GM19099 (cell line): ENCODE results near the gene TPCN1.

Experiments
- POLR2A ChIP-seq: IDR thresholded peaks from 3 replicates; pipeline ENCODE4 v1.6.1; 2011; ENCODE audit warnings: low read depth; ENCODE audit not compliant: insufficient read length; ENCODE audit errors: extremely low read depth

TPCN1 gene

DNA sequence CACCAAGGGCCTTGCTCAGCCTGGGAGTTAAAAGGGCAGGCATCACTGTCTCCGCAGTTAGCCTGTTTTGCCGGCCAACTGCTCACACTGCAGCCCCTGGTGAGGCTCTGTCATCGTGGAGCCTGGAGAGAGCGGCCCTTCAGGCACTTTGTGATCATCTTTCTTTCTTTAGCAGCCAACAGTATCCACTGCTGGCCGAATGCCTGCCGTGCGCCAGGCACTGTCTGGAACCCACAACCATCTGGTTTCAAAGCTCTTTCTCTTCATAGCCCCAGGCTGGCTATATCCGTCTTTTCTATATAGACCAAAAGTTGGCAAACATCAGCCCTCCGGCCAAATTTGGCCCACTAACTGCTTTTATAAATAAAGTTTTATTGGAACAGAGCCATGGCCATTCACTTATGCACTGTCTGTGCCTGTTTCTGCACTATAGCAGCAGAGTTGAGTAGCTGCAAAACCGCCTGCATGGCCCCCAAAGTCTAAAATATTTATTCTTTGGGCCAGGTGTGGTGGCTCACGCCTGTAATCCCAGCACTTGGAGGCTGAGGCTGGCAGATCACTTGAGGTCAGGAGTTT lies 84.1 kb downstream of the TPCN1 start:
- TF ChIP-seq POLR2A = no peak

DNA sequence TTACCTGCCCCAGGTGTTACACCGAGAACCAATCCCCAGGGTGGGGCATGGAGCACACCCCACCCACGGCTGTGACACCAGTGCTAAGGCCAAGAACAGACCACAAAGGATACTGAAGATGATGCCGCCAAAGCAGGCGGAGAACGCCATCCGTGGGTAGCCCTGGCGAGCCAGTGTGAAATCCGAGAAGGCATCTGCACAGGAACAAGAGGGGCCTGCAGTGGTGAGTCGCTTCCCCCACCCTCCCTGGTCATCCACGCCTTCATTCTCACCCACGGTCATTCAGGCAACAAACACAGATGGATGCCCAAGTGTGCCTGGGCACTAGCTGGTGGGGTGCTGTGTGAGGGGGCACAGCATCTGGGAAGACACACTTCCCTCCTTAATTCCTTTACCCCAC lies 85.1 kb downstream of the TPCN1 start:
- no peak for TF ChIP-seq POLR2A

DNA sequence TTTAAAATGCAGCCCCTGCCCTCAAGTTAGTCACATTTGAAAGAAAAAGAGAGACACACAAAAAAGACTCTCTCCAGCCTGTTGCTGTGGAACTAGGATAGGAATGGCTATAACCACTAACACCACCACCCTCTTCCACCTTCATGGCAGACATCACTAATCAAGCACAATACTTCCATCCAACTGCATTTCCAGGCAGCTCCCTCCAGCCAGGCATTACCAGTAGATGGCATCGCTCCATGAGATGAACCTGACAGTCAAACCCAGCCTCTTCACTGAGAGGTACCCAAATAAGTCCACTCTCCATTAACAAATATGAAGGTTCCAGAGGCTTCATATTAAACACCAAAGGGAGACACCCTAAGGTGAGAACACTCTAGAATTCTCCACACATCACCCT lies 89.2 kb downstream of the TPCN1 start:
- TF ChIP-seq POLR2A = no peak

DNA sequence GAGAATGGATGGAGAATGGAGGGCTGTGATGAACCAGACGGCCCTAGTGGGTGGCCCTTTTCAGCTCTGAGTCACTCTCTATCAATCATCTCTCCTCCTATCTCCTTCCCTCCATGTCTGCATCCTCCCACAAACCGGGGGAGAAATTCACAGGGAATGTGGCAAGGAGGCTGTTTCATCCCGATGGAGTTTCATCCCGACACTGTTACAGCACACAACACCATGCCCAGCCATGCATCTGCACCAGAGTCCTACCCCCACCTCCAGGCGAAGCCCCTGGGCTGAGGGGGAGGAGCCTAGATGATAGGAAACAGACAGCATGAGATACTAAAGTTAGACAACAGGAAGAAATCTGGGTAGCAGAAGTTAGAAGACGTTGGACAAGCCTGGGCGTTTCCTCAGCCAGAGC lies 92.9 kb downstream of the TPCN1 start:
- TF ChIP-seq POLR2A = no peak

DNA sequence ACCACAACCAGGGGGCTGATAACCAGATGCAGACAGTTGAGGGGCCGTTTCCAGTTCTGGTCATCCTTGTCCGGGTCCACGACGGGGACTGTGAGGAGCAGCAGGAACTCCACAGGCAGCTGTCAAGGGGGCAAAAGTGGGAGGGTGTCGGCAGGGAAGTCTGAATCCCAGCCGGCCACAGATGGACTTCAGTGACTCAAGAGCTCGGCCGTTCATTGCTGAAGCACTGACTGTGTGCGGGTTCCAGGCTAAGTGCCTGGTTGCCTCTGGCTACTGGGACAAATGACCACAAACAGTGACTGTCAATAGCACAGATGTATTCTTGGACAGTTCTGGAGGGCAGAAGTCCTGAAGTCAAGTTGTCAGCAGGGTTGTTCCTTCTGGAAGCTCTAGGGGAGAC lies 94.1 kb downstream of the TPCN1 start:
- no peak for TF ChIP-seq POLR2A

DNA sequence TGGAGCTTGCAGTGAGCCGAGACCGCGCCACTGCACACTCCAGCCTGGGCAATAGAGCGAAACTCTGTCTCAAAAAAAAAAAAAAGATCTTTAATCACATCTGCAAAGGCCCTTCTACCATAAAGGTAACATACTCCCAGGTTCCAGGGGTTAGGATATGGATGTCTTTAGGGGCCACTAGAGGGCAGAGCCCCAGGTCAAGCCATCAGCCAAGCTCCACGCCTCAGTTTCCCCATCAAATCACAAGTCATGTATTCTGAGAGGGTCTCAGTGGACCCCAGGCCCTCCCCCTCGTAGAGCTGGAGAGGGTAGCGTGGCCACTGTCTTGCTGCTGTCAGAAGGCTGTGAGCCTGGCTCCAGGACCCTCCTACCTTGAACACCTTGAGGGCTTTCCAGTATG lies 94.9 kb downstream of the TPCN1 start:
- TF ChIP-seq POLR2A = no peak

DNA sequence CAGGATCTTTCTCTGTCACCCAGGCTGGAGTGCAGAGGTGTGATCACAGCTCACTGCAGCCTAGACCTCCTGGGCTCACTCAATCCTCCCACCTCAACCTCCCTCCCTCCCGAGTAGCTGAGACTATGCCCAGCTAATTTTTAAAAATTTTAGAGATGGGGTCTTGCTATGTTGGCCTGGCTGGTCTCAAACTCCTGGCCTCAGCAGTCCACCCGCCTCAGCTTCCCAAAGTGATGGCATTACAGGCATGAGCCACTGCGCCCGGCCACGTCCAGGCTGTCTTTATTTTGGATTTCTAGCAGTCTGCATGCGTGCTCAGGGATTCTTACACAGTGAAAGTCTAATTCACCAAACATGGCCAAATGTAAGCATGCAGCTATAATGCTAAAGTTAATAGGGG lies 95.9 kb downstream of the TPCN1 start:
- no peak for TF ChIP-seq POLR2A

DNA sequence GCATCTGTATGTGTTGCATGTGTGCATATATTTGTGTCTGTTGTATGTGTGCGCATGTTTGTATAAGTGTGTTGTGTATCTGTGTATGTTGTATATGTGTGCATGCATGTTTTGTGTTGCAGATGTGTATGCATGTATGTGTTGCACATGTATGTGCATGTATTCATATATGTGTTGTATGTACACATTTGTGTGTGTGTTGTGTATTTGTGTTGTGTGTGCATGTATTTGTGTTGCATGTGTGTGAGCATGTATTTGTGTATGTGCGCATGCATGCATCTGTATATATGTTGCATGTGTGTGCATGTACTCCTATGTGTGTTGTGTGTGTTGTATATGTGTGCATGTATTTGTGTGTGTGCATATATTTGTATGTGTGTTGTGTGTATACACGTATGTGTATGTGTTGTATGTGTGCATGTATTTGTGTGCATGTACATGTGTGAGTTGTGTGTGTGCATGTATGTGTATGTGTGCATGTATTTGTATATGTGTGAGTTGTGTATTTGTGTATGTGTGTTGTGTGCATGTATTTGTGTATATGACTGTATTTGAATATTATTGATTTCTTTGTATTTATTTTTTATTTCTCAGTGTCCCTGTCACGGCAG lies 96.9 kb downstream of the TPCN1 start:
- no peak for TF ChIP-seq POLR2A

DNA sequence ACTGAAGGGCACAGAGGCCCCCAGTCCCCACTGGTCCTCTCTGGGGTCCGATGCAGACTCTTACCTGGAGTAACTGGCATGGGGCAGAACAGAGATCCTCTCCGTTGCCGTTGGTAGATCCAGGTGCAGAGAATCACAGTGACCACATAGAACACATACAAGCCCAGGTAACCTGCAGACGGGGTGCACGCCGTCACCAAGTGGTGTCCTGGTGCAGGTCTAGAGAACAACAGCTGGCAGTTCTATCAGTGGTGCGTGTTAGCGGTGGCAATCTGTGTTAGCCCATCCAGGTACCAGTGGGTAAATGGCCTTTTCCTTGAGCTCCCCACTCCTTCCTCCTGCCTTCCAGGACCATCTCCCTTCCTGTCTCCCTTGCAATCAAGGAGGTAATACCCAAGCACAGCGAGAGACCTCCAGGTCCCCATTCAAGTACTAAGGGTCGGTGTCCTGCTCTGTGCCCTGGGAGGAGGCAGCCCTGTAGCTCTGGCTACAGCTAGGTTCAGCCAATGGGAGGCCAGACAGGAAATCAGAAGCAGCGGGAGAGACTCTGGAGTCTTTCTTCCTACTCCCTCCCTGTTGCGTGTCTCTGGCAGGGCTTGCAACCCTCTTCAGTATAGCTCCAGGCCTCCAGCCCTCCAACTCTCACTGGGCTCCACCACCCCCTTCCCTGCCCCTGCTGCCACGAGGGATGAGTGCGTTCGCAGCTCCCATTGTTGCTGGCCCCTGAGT lies 97.8 kb downstream of the TPCN1 start:
- TF ChIP-seq POLR2A = no peak

DNA sequence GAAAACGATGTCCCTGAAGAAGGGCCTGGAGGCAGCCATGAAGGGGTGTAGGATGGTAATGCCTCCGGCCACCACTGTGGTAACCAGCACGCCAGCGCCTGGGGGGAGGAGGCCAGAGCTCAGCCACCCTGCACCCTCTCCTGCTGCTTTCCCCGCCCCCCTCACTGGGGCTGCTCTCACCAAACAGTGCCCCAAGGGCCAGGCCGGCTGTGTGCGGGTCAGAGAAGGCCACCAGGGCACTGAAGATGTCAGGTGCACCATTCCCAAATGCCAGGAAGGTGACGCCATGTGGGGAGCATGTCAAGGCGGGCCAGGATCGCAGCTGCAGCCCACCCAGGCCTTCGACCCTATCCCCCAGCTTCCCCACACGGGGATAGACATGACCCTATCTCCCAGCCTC lies 99.1 kb downstream of the TPCN1 start:
- TF ChIP-seq POLR2A = no peak

DNA sequence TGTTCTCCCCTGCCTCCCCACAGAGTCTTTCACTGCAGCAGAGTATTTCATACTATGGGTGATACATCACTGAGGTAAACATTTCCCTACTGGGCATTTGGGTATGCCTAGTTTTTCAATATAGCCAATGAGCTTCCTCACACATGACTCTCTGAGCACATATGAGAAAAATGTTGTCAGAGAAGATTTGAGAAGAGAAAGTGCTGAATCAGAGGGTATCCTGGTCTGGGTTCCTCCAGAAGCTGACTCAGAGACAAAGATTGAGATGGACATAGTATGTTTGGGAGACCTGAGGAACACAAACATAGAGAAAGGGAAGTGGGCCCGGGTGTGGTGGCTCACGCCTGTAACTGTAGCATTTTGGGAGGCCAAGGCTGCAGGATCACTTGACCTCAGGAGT lies 101.1 kb downstream of the TPCN1 start:
- no peak for TF ChIP-seq POLR2A

DNA sequence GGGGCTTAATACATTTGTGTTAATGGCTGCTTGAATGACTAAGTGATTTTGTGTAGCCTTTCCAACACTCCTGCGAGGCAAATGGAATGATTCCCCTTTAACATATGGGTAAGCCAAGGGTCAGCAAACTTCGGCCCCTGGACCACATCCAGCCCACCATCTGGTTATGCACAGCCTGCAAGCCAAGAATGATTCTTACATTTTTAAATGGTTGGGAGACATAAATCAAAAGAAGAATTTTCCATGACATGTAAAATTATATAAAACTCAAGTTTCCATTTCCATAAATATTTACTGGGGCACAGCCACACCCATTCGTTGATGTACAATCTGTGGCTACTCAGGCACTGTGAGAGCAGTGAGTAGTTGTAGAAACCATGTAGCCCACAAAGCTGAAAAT lies 104.7 kb downstream of the TPCN1 start:
- TF ChIP-seq POLR2A = no peak

DNA sequence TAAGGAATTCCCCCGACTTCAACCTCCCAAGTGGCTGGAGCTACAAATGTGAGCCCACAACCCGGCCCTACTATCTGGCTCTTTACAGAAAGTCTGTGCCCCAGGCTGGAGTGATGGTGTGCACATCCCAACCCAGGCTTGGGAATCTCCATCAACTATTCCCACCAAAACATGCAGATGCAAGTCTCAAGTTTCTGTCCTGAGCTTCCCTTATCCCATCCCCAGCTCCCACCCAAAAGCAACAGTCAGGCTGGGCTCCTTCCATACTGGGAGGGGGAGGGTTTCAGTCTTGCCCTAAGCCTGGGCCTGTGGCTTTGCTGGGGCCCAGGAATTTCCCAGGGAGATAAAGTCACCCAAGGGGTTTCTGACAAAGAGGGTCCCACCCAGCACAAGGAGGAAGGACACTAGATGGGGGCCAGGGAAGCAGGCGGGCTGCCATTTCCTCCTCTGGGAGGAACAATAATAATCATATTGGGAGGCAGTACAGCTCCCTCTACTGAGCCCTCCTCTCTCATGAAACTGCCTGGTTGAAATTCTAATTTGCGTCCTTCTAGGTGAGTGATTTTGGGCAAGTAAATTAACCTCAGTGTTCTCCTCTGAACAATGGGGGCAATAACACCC lies 105.6 kb downstream of the TPCN1 start:
- TF ChIP-seq POLR2A = no peak

DNA sequence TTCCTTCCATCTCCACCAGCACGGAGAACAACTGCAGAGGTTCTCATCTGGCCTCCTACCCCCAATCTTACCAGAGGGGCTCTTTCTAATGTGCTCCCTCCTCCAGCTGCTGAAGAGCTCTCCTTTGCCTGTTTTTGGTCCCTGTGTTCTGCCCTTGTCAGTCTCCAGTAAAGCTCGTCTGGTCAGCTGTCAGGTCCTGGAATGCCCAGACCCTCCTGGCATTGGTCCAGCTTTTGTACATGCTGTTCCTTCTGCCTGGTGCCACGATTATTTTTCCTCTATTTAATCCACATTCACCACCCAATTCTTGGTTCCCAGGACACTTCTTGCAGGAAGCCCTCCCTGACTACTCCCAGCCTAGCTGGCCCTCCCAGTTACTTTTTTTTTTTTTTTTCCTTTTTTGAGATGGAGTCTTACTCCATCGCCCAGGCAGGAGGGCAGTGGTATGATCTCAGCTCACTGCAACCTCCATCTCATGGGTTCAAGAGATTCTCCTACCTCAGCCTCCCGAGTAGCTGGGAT lies 107.2 kb downstream of the TPCN1 start:
- TF ChIP-seq POLR2A = no peak

DNA sequence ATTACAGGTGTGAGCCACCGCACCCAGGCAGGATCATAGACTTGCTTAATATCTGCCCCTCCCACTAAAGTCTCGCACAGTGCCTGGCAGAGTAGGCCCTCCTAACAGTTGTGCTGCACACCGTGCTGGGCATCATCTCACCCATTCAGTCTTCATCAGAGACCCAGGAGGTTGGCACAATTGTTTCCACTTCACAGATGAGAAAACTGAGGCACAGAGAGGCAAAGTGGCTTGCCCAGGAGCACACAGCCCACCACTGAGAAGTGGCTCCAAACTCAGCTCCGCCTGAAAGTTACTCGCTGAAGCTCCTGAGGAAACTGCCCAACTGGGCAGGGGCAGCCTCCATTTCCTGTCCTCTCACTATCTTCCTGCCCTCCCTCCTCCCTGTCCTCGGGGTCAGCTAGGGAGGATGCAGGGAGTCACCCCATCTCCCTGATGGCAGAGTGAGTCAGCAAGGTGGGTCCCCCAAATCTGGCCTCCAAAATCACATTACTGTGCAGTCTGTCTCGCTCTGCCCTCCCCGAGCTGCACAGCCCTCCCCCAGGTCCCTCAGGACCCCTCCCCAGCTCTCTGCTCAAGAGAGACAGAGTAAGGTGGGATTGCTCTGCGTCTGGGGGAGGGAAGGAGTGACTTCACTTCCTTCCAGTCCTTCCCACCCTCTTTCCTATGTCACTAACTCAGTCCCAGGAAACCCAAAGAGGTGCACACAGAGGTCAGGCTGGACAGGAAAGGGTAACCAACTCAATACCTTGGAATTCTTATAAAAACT lies 107.9 kb downstream of the TPCN1 start:
- TF ChIP-seq POLR2A = no peak
